GM15510 (cell line): ENCODE data around the gene OSR1.

Experiments used
- POLR2A ChIP-seq: IDR thresholded peaks from 3 replicates; pipeline ENCODE4 v1.6.1; 2011; ENCODE audit warnings: borderline replicate concordance; ENCODE audit not compliant: insufficient read length; ENCODE audit errors: extremely low read depth

The OSR1 gene

GRCh38 chr2:19319064-19319463, 39.4 kb downstream of the OSR1 start:
- TF ChIP-seq POLR2A: no peak

GRCh38 chr2:19313553-19313952, 44.9 kb downstream of the OSR1 start:
- TF ChIP-seq POLR2A: no peak

GRCh38 chr2:19312949-19313348, 45.5 kb downstream of the OSR1 start:
- no peak for TF ChIP-seq POLR2A

- TF ChIP-seq POLR2A: no peak
Observed at GRCh38 chr2:19301706-19302105, 56.7 kb downstream of the OSR1 start.
